HG03378 (cell line): ENCODE results near the gene GIT1.

Source experiments
- ATAC-seq: cut with Tn5 transposase; IDR thresholded peaks from one replicate; pipeline ENCODE4 v1.9.1; 2021; ENCODE audit warnings: mild to moderate bottlenecking, moderate library complexity; ENCODE audit not compliant: unreplicated experiment

GIT1 gene

GRCh38 chr17:29589524-29590410 lies at the start of gene GIT1:
TSS of gene GIT1 (minus strand) at chr17:29589648. CDS start at chr17:29589378, 270 bp downstream.
- ATAC-seq: no peak

GRCh38 chr17:29633886-29634285 lies 44.4 kb upstream of the GIT1 start:
- no peak for ATAC-seq

DNA sequence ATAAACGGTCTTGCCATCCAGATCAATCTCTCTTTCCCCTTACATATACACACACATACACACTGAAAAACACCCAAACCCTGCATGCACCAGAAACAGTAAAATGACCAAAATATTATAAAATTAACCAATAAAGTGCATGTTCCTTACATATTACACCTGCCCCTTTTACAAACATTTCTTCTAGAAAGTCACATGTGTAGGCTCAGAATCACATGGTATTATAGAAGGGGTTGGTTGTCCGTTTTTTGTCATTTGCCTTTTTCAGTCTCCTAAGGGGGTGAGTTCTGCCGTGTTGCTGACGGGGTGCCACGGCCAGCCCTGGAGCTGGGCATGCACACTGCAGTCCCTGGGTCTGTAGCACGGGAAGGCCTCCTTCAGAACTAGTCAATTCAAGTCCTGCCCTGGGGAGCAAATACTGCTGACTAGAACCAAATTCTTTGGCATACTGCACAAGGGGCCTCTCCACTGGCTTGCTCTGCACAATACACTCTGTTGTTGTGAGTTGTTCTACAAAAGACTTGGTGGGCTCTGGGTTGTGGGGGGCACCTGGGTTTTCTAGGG lies 41.3 kb upstream of the GIT1 start:
- no peak for ATAC-seq

GRCh38 chr17:29629839-29630238 lies 40.4 kb upstream of the GIT1 start:
- ATAC-seq: no peak

- no peak for ATAC-seq
Observed at GRCh38 chr17:29628644-29629043, 39.2 kb upstream of the GIT1 start.

- no peak for ATAC-seq
Observed at GRCh38 chr17:29627951-29628350, 38.5 kb upstream of the GIT1 start.

- no peak for ATAC-seq
Observed at GRCh38 chr17:29625037-29625750, 35.7 kb upstream of the GIT1 start.

DNA sequence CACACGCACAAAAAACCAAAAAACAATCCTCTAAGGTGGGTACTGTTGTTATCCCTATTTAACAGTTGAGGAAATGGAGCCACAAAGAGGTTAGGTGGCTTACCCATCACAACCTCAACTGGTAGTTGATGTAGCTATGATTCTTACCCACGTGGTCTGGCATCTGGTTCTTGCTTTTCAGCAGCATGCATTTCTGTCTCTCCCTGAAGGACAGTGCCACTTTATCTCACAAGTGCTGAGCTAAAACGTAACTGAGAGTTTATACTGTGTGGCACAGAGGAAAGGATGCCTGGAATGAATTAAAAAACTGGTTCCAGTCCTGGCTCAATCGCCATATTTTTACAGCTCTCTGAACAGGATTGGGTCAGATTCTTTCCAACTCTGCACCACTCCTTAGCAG lies 35.1 kb upstream of the GIT1 start:
- no peak for ATAC-seq

DNA sequence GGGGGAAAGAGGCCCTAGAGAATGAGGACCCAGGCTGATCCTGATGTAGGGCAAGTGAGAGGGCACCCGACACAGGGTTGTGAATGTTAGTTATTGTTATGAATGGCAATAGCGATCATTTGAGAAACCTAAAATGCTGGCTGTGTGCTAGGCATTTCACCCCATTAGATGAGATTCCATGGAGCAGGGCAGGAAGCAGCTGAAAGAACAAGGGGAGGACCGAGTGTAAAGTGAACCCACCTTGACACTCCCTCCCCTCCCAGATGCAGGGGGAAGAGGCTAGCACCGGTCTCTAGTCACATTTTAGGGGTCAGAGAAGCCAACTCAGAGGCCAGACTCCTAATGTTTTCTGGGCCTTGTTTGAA lies 33.8 kb upstream of the GIT1 start:
- no peak for ATAC-seq

- ATAC-seq: no peak
Observed at GRCh38 chr17:29622337-29623282, 33.2 kb upstream of the GIT1 start, which contains the start of gene CORO6. TSS of gene CORO6 (minus strand) at chr17:29622912. CDS start at chr17:29621421, 1,491 bp downstream.

DNA sequence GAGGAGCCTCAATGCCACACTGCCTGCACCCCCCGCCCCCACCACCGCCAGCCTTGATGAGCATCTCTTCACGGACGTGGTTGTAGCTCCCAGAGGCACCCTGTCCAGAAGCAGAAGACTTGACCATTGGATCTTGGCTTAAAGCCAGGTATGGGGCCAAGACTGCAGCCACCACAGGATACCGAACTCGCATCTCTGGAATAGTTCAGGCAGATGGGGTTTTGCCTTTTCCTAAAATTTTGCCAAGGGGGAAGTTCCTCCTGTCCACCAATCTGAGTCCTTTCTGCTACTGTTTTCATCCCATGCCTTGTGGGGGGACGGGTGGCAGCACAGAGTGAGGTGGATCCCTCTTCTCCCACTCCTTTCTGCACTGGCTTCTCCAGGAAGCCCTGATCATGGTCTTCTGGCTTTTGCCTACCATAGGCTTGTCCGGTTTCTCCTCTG lies 32.3 kb upstream of the GIT1 start:
- ATAC-seq: no peak

DNA sequence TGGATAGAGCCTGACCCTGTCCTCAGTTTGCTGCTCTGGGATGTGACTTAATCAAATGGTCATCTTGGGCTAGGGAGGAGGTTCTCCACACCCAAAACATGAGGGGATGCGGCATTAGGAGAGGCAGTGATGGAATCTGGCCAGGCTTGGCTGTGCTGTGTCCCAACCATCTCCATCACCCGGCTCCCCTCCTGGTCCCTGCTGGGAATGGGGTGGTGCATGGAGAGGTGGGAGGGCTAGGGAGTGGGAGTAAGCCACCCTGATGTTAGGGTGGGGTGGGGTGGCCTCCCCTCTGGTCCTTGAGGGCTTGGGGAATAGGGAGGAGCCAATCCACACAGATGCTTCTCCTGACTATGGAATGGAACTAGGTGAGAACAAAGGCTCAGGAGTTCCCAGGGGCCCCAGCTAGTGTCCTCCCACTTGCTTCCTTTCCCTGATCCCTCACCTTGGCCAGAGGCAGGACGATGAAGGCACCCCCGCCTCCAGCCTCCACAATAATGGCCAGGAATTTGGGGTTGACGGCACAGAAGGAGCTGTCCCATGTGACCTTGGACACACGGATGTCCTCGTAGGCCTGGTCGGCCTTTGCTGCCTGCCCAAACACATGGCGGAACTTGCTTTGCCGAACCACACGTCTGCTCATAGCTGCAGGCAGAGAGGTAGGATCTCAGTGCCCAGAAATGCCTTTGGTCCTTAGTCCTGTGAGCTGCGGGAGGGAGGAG lies 31.5 kb upstream of the GIT1 start:
- no peak for ATAC-seq

GRCh38 chr17:29620271-29620670 lies 30.8 kb upstream of the GIT1 start:
- no peak for ATAC-seq

DNA sequence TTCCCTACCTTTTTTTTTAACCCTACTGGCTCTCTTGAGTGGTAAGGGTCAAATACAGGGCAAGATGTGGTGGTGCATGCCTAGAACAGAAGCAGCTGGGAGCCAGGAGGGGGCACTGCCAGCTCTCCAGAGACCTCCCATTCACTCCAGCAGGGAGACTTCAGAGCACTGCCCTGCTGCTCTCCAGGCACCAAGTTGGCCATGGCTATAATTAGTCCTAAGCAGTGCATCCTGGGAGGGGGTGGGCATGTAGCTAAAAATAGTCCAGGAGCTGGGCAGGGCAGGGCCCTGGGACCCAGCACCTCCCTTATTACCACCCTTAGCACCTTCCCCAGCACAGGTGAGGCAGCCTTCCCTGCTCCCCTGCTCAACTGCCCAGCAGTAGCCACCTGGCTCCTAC lies 29.8 kb upstream of the GIT1 start:
- no peak for ATAC-seq

- ATAC-seq: no peak
Observed at GRCh38 chr17:29618272-29619065, 29.0 kb upstream of the GIT1 start.

DNA sequence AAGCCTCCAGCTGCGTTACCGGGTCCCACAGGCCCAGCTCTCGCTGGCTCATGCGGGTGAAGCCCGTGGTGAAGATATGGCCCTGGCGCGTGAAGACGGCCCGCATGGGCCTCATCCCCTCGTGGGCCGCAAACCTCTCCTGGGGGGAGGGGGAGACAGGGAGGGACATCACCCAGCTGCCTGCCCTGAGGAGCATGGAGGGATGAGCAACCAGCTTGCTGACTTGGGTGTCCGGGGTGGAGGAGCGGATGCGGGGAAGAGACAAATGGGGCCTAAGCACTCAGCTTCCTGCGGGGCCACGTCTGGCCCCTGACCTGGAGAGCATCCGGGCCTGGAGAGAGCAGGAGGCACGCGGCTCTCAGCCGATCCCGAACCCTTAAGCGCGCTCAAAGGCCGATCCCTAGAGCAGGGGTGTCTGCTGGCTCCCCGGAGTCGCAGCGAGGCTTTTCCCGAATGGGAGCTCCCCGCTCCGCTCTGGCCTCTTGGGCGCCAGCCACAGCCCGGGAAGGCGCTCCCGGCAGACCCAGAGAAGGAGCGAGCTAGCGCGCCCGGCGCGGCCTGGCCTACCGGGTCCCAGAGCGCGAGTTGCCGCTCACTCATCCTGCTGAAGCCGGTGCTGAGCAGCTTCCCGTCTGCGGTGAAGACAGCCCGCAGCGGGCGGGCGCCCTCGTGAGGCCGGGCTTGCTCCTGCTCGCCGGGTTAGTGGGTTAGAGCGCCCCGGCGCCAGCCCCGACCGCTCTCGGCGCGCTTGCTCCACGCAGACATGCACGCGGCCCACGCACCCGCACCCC lies 28.2 kb upstream of the GIT1 start:
- ATAC-seq: peak; percentile 8

GRCh38 chr17:29617125-29617480 lies 27.7 kb upstream of the GIT1 start:
- peak; percentile 54 for ATAC-seq

DNA sequence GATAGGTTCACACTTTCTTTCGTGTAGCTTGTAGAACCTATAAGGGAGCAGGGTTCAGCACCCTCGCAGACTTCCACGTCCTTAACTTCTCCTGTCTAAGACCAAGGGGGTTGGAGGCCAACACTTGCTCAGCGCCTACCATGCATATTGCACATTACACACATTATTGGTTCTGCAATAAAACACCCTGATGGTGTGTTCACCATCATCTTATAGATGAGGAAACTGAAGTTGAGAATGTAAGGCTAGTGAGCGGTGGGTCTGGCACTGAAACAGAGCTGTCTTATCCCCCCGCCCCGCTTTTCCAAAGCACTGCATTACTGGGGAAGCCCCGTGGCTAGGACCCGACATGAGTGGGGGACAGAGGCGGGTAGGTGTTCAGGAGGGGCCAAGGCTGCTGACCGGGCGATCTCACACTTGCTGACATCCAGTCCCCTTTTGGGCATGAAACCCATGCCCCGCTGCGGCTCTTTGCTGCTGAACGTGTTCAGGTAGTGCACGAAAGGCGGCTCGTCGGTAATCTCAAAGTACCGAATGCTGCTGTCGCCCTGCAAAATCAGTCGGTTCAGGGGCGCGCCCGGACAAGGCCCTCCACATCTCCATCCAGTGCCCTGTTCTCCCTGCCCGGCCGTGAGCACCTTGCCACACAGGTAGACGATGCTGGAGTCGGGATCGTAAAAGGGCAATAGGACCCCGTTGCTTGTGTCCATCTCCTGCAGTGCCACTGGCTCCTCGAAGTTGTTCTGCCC lies 27.0 kb upstream of the GIT1 start:
- ATAC-seq: no peak
